Renal pelvis (tissue), 4 donors: ENCODE results near the gene TPST1. TPM values are rescaled to one million over a fixed set of nuclear protein-coding genes. Genes with fewer than 3 reads are reported as not detected.
A peak's percentile ranks its signal among the peaks of the same experiment; 100 is the strongest.

Source experiments
- DNase-seq: peaks from one replicate; pipeline ENCODE4 v3.0.0-alpha.2; 2013
- polyA plus RNA-seq, 3 donors: library from polyadenylated mRNA; unstranded; fragments of 120-200 nt; gene quantifications; one replicate each; pipeline ENCODE4 v1.2.1, GENCODE V29; 2013; ENCODE audit not compliant: insufficient read length in 3 of 3

The TPST1 gene
- polyA plus RNA-seq, 3 donors = 37.3 to 43.7 (median 40.3) TPM

DNA sequence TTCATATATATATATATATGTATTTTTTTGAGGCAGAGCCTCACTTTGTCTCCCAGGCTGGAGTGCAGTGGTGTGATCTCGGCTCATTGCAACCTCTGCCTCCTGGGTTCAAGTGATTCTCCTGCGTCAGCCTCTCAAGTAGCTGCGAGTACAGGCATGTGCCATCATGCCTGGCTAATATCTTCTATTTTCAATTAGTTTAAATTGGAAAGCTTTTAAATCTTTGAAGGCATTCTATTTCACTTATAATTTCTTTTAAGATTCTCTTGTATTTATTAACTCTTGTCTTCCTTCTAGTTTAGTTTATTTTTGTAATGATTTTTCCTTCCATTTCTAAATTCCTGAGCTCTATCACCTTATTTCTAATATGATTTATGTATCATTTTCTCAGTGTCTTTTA, 71.2 kb downstream of the TPST1 start:
- no peak for DNase-seq

DNA sequence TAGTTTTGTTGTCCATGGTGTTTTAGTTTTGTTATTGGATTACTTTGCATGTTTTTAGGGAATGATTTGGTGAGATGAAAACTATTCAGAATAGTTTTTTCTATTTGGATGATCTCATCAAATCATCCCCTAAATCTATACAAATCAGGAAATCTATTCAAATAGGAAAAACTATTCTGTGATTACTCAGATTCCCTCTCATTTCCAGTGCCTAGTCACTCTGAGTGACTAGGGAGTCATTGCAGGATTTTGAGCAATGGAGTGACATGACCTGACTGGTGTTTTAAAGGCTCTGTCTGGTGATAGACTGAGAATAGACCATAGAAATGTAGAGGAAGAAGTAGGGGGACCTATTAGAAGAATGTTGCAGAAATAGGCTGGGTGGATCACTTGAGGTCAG, 72.4 kb downstream of the TPST1 start:
- DNase-seq = no peak

DNA sequence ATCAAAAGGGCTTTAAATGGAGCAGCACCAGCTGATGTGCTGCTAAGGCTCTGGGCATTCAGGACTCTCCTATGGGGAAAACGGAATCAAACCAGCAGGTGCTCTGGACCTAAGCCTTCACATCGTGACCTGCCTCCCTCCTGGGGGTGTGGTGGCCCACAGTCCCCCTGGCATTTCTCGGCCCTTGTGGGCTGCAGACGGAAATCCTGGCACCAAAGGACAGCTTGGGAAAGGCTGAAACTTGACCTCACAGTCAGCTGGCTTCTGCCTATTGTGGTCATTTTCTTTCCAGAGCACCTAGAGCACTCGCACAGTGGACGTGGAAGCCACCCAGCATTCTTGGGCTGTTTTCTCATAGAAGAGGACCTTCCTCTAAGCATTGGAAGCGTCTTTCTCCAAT, 74.8 kb downstream of the TPST1 start:
- no peak for DNase-seq

DNA sequence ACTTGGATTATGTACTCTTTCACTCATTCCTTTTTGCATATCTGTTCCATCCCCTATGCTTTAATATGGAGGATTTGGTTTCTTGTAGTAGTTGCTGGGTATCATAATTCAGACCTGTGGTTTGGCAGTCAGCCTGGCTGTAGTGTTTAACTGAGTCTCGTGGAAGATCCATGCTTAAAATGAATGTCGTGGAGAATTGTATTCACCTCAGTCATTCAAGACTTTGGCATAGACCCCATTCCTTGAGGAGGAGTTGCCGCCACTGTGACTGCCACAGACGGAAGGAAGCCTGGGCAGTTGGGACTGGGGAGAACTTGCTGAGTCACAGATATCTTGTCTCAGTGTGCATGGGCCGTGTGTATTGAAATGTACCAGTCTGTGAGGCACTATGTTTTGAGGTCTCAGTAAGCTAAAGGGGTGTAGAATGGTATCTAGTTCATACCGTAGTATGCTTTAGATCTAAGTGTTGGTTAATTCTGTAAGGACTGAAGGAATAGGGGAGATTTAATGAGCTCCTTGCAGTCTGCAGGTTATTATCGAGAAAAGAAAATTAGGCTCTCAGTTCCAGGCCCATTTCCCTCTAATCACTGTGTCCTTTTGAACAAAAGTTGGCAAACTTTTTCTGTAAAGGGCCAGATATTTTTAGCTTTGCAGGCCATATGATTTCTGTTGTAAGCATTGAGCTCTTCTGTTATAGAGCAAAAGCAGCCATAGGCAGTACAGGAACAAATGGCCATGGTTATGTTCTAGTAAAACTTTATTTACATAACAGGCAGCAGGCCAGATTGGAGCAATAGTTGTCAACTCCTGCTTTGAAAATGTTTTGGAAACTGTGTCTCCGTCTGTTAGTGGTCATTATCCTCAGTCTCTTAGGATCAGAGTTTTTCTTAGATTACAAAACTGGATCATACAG, 76.8 kb downstream of the TPST1 start:
- DNase-seq = no peak

DNA sequence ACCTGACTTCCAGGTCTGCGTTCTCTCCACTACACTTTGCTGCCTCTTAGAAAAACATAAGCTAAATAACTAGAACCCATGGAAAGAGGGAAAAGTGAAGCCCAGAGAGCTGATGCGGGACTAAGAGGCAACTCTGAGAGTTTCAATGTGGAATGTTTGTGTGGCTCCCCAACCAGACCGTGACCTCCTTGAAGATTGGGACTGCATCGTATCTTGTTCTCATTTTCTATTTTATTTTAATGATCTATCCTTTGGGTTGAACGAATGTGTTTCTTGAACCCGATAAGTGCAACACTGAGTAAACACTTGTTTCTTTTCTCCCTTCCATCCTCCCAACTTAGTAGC, 77.4 kb downstream of the TPST1 start:
- no peak for DNase-seq

DNA sequence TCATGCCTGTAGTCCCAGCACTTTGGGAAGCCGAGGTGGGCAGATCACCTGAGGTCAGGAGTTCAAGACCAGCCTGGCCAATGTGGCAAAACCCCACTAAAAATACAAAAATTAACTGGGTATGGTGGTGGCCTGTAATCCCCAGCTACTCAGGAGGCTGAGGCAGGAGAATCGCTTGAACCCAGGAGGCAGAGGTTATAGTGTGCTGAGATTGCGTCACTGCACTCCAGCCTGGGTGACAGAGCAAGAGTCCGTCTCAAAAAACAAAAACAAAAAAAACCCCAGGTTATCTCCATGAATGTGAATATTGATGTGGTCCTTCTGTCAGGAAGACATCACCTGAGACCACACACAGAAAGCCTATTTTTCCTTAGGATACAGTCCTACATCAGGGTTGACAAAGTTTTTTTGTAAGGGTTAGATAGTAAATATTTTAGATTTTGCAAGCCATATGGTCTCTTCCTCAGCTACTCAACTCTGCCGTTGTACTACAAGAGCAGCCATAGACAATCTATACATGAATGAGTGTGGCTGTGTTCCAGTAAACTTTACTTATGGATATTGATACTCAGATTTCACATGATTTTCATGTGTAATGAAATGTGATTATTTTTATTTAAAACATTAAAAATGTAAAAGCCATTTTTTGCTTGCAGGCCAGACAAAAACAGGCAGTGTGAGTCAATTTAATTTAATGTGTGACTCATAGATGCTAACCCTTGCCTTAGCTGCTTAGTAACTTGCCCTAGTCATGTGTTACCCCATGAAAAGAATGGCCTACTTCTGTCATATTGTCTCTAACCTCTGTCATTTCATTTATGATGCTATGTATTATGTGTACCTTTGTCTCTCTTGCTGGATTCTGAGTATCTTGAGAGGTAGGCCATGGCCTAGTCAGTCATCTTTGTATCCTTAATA, 78.1 kb downstream of the TPST1 start:
- no peak for DNase-seq

DNA sequence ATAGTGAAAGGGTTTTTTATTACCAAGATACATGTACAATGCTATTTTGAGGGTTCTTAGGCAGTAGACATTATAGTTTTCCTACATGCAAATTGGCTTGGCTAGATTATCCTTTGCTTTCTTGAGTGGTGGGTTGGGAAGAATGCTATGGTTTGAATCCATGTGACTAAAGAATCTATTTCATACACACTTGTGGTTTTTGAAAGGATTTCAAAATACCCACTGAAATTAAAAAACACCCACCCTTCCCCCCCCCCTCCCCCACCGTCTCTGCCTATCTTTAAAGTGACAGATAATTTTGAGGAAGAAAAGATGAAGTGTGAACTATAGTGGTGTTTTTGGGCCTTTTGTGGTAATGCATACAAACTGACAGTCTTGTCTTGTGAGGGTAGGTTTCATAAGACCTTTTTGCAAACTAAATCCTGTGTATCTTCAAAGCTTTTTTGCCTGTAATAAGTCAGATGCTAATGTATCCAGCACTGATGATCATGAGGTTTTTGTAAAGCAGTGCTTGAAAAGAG, 90.9 kb downstream of the TPST1 start:
- DNase-seq = no peak

DNA sequence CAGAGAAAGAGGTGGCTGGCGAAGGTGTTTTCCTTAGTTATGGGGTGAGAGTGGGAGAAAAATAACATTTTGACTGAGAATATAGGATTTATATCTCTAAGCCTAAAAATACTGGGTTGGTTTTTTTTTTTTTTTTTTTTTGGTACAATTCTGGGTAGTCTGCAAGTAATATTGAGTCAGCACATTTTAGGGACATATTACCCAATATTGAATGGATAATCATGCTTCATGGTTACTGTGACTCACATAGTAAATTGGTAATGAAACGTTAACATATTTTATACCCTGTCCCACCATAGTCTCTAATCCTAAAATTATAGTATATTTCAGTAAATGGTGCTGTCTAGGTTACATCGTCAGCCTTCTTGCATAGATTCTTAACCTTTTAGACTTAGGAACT, 91.4 kb downstream of the TPST1 start:
- DNase-seq = no peak

DNA sequence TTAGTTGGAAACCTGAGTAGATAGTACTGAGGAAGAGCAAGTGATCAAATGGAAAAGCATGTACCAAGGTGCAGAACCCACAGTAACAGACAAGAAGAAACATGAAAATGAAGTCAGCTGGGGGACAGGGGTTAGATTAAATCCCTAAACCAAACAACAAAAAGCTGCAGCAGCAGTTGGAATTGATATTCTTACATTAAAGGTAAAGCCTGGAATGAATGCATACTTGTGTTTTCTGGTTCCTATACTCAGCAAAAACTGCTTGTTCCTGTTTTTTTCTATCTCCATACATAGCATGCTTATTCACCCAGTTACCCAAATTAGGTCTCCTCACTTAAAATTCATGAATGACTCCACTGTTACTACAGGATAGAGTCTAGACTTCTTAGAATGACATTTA, 92.4 kb downstream of the TPST1 start:
- DNase-seq = no peak

DNA sequence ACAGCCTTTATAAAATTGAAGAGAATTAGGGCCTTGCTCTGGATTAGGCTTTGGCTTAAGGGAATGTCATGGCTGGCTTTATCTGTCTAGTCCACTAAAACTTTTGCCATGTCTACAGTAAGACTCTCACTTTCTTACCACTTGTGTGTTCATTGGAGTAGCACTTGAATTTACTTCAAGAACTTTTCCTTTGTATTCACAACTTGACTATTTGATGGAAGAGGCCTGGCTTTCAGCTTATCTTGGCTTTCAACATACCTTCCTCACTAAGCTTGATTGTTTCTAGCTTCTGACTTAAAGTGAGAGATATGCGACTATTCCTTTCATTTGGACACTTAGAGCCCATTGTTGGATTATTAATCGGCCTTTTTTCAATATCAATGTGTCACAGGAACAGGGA, 96.1 kb downstream of the TPST1 start:
- DNase-seq = no peak

DNA sequence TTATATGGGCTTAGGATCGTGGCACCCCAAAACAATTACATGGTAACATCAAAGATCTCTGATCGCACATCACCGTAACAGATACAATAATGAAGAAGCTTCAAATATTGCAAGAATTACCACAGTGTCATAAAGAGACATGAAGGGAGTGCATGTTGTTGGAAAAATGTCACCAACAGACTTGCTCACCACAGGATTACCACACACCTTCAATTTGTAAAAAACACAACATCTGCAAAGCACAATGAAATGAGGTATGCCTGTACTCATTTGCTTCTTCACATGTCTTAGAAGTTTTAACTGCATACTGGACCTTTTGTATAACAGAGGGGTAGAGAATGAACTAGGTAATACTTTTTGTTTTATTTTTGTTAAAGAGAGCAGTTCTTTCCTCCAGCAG, 96.6 kb downstream of the TPST1 start:
- no peak for DNase-seq

DNA sequence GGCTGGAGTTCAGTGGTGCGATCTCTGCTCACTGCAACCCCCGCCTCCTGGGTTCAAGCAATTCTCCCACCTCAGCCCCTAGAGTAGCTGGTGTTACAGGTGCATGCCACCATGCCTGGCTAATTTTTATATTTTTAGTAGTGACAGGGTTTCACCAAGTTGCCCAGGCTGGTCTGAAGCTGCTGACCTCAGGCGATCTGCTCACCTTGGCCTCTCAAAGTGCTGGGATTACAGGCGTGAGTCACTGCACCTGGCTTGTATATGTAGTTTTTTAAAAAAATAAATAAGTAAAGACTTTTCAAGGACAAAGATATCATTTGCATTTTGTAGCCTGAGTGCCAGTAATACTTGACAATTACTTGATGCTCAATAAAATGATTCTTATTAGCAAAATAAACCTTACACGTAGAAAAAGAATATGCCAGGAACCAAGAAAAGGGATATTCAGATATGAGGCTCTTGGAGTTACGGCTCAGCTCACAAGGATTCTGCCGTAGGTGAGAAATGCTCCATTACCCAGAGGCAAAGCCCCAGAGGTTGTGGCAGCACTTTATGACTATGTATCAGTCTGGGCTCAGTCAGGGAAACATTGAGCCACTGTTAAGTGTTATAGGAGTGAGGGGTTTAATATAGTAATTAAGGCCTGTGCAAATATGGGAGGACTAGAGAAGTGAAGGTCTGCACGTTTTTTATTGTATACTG, 98.5 kb downstream of the TPST1 start:
- peak; percentile 33 for DNase-seq

DNA sequence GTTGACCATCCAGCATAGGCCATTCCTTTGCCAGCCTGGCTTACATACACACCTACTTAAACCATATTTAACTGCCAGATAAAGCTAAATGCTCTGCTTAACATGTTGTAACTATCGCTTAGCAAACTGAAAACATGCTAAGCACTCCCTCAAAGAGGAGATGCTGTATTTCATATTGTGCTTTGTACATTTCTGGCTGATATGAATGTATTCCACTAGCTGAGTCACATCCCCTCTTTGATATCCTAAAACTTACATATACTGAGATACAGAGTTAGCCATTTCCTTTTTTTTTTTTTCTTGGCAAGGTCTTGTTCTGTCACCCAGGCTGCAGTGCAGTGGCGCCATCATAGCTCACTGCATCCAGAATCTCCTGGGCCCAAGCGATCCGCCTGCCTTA, 99.4 kb downstream of the TPST1 start:
- DNase-seq = no peak

DNA sequence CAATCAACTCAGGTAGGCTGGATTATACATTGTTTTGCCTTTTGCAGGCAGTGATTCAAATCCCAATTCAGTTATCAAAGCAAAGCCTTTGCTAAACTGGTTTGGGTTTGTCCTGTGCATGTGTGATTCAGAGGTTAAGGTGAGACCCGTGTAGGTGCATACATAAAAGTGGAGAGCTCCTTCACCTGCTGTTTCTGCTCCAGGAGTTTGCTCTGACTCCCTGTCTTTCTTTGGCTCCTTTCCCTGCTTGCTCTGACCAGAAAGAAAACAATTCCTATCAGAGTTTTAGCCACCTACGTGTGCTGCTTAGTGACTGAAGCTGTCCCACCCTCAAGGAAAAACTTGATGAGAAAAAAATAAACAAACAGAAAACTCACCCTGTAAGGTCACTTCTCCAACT, 101.1 kb downstream of the TPST1 start:
- DNase-seq = peak; percentile 23

DNA sequence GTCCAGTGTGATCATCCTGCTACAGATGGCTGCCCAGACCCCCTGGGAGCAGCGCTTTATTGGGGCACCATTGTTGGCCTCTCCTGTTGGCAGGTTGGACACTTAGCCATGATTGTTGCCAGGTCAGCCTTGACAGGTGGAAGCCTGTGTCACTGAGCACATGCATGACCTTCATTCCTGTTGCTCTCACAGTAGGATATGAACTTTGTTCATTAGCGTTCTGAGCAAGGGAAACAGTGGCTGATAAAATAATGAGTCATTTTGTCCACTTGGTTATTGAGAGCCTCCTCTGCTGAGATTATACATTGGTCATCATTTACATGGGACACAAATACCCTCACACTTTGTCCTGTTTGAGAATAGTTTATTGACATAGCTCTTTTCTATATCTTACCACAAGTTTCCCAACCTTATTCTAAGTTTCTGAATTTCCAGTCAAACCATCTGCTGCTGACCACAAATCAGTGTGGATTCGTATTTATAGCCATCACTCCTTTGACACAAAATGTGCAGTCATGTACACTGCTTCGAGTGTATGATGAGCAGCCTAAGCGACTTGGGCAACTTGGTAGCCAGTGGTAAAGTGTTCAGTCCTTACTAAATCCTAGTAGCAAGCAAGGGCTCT, 102.6 kb downstream of the TPST1 start:
- no peak for DNase-seq

DNA sequence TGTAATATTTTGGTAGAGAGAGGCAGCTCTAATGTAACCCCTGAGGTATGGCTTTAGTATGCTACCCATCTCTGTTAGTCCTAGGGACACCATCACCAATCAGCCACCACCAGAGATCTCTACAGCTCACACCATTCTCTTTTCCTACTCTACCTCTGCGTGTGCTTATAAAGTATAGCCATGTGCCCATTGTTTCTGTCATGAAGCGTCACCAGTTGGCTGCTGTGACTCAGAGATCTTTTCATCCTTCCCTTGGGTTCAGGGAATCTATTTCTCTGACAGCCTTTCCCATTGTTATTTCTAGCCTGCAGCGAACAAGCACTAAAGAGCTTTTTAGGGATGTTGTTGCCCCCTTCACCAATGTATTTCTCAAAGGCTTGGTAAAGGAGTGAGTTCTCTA, 103.3 kb downstream of the TPST1 start:
- no peak for DNase-seq

DNA sequence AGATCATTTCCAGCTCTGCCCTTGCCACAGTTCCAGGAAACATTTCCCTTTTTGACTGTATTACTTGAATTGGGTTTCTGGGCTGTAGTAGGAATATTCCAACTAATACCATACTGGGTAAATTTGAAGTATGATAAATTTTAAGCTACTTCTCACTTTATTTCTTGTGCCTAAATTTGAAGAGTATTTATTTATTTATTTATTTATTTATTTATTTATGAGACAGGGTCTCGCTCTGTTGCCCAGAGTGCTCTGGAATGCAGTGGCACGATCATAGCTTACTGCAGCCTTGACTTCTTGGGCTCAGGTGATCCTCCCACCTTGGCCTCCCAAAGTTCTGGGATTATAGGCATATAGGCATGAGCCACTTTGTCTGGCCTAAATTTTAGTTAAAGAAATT, 105.5 kb downstream of the TPST1 start:
- no peak for DNase-seq

DNA sequence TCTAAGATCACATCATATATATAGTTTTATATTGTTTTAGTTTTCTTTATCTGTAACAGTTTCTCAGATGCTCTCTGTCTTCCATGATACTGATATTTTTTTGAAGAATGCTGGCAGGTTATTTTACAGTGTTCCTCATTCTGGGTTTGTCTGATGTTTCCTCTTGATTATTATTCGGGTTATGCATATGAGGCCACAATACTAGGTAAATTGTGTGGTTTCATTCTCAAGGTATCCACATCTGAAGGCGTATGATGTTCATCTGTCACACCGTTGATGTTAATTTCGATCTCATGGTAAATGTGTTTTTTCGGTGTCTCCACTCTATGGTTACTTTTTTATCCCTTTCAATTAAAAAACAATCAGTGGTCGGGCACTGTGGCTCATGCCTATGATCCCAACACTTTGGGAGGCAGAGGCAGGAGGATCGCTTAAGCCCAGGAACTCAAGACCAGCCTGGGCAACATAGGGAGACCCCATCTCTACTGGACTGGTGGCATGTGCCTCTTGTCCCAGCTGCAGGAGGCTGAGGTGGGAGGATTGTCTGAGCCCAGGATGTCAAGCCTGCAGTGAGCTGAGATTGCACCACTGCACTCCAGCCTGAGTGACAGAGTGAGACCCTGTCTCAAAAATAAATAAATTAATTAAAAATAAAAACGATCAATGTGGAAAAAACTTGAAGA, 108.9 kb downstream of the TPST1 start:
- no peak for DNase-seq

DNA sequence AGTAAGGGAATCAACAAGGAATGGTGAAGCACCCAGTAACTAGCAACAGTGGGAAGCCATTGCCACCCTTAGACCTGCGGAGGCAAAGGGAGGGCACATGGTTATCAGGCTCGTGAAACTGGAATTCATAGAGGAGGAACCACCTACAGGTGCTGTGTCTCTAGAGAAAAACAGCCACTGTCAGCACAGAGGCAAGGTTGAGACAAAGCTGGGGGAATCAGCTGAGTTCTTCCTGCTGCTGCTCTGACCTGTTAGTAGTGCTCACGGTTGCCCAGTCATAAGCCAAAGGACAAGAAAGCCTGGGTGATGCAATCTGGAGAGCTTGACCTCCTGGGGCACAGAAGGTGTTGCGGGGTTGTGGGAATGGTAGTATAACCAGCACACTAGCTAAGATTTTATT, 110.1 kb downstream of the TPST1 start:
- no peak for DNase-seq

DNA sequence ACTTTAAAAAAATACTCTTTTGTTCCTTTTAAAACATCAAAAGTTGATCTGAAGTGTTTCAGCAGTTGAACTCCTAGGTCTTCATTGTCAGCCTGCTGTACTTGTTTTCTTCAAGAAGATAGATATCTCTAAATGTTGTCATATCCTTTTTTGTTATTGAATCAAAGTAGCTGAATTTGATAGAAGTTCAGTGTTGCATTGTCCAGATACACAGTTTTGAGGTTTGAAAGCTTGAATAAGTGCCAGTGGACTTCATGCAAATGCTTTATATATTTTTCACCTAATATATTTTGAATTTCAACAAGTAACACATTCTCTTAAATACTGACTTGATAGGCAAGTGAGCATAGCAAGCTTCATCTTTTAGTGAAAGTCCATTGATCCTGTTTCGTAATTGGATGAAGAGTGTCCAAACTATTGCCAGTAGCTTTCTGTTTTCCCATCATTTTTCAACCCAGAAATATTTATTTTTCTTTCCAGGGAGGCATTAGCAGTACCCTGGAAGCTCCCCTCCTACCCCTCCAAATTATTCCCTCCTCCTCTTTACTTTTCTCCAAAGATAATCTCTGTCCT, 114.4 kb downstream of the TPST1 start:
- DNase-seq = no peak

DNA sequence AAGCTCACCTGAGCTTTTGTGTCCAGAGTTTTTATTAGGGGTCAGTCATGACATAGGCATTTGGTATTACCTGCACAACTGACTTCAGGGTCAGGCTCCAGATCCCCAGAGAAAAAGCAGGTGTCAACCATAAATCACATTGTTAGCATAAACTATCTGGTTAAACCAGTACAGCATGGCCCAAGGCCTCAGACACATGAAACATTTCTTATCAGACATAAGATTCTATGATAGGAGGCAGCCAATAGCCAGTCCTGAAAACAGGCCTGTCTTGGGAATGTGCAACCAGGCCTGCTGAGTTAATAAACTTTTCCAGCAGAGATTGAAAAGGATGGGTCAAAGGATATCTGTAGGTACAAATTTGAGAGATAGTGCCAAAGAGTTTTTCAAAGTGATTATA, 116.1 kb downstream of the TPST1 start:
- DNase-seq = no peak
